GM20000 (cell line): ENCODE results near the gene CELSR3.

Experiments
- DNase-seq: peaks from one replicate; pipeline ENCODE4 v3.0.0; 2012; ENCODE audit warnings: low spot score
- CTCF ChIP-seq: IDR thresholded peaks from 2 replicates; pipeline ENCODE4 v1.5.1; 2012; ENCODE audit warnings: mild to moderate bottlenecking, control low read depth; ENCODE audit errors: extremely low read depth, missing control alignments

CELSR3 gene

GRCh38 chr3:48598323-48599076 lies 64.2 kb downstream of the CELSR3 start:
- DNase-seq: no peak
- no peak for TF ChIP-seq CTCF

- no peak for DNase-seq
- no peak for TF ChIP-seq CTCF
These were observed 65.3 kb downstream of the CELSR3 start for GRCh38 chr3:48597408-48597800.

GRCh38 chr3:48596676-48597407 lies 65.8 kb downstream of the CELSR3 start:
- no peak for DNase-seq
- no peak for TF ChIP-seq CTCF

- no peak for DNase-seq
- no peak for TF ChIP-seq CTCF
These were observed 66.5 kb downstream of the CELSR3 start for GRCh38 chr3:48596157-48596556.

- DNase-seq: no peak
- no peak for TF ChIP-seq CTCF
These were observed 67.1 kb downstream of the CELSR3 start for GRCh38 chr3:48595526-48596121.

- peak; percentile 59 for DNase-seq
- TF ChIP-seq CTCF: no peak
These were observed 67.6 kb downstream of the CELSR3 start, which contains the start of gene COL7A1 for GRCh38 chr3:48595075-48595525. COL7A1 (minus strand) TSS chr3:48595329; CDS start chr3:48595159, 170 bp downstream.
